Body of pancreas (tissue), 4 donors: ENCODE measurements around the gene EPB41L5.

Experiments used
- CTCF ChIP-seq, 7 experiments: fragments of 450-650 bp in 4 of 7; fragments of 200-600 bp in 3 of 7; sonication (generic) in 3 of 7; IDR thresholded peaks; one replicate each; pipeline ENCODE4 v1.5.1; 2016 to 2019; ENCODE audit warnings: antibody characterized with exemption in 7 of 7
- POLR2A ChIP-seq, 3 donors: fragments of 450-650 bp; IDR thresholded peaks; one replicate each; pipeline ENCODE4 v1.6.1; 2016; ENCODE audit warnings: antibody characterized with exemption in 3 of 3, mild to moderate bottlenecking in 2 of 3

GRCh38 chr2:120105360-120105759, 92.5 kb downstream of the EPB41L5 start:
- no peak for TF ChIP-seq CTCF (IDR thresholded peaks at IDR 0.05)
- TF ChIP-seq POLR2A (IDR thresholded peaks at IDR 0.05): no peak
